Activated effector memory CD4-positive, alpha-beta T cell treated with Interleukin-2 at 50 U/mL for 16 hours (primary cell): ENCODE results near the gene SYN1.

Experiments used
- DNase-seq: peaks from one replicate; pipeline ENCODE4 v3.0.0-alpha.2; 2020

SYN1 gene

GRCh38 chrX:47593522-47593921 lies 26.1 kb downstream of the SYN1 start:
- DNase-seq, result no peak

- DNase-seq, result no peak
Measured at GRCh38 chrX:47590984-47591383, 28.7 kb downstream of the SYN1 start.

GRCh38 chrX:47587906-47588735 lies 31.5 kb downstream of the SYN1 start:
- DNase-seq, result no peak

GRCh38 chrX:47587091-47587891 lies 32.4 kb downstream of the SYN1 start:
- DNase-seq, result no peak

GRCh38 chrX:47586043-47586787 lies 33.4 kb downstream of the SYN1 start:
- DNase-seq, result no peak

GRCh38 chrX:47585273-47585672 lies 34.4 kb downstream of the SYN1 start:
- DNase-seq, result no peak

GRCh38 chrX:47584714-47585113 lies 34.9 kb downstream of the SYN1 start:
- no peak for DNase-seq

- no peak for DNase-seq
Measured at GRCh38 chrX:47583240-47583861, 36.3 kb downstream of the SYN1 start.

- peak; percentile 77 for DNase-seq
Measured at GRCh38 chrX:47581731-47582647, 37.7 kb downstream of the SYN1 start, which contains the start of gene TIMP1. Gene TIMP1, plus strand, starts transcription at chrX:47582436. Its CDS starts 980 bp downstream, at chrX:47583416.

GRCh38 chrX:47579537-47579936 lies 40.1 kb downstream of the SYN1 start:
- no peak for DNase-seq

- DNase-seq, result no peak
Measured at GRCh38 chrX:47578692-47579091, 41.0 kb downstream of the SYN1 start.

- DNase-seq, result no peak
Measured at GRCh38 chrX:47577901-47578300, 41.8 kb downstream of the SYN1 start.

GRCh38 chrX:47577424-47577823 lies 42.2 kb downstream of the SYN1 start:
- DNase-seq, result no peak

GRCh38 chrX:47576021-47576898 lies 43.4 kb downstream of the SYN1 start:
- no peak for DNase-seq

- DNase-seq, result no peak
Measured at GRCh38 chrX:47574547-47575301, 44.9 kb downstream of the SYN1 start.

GRCh38 chrX:47574076-47574546 lies 45.5 kb downstream of the SYN1 start:
- DNase-seq, result no peak

GRCh38 chrX:47573341-47574075 lies 46.1 kb downstream of the SYN1 start:
- DNase-seq, result no peak

- DNase-seq, result no peak
Measured at GRCh38 chrX:47572773-47573340, 46.8 kb downstream of the SYN1 start.

- no peak for DNase-seq
Measured at GRCh38 chrX:47571896-47572295, 47.8 kb downstream of the SYN1 start.
